HG03342 (cell line): ENCODE results near the gene RBMS3.
A peak's percentile ranks its signal among the peaks of the same experiment; 100 is the strongest.
"Not testable (repeated sequence)": the region's sequence is repeated elsewhere in the genome, so short reads cannot be mapped to it uniquely, and the experiment has no call there.

Experiments used
- ATAC-seq: cut with Tn5 transposase; IDR thresholded peaks from one replicate; pipeline ENCODE4 v1.9.1; 2021; ENCODE audit warnings: mild to moderate bottlenecking, moderate library complexity; ENCODE audit not compliant: unreplicated experiment

RBMS3 gene

GRCh38 chr3:30042274-30042859 lies 761.5 kb downstream of the RBMS3 start:
- ATAC-seq = peak; percentile 77

DNA sequence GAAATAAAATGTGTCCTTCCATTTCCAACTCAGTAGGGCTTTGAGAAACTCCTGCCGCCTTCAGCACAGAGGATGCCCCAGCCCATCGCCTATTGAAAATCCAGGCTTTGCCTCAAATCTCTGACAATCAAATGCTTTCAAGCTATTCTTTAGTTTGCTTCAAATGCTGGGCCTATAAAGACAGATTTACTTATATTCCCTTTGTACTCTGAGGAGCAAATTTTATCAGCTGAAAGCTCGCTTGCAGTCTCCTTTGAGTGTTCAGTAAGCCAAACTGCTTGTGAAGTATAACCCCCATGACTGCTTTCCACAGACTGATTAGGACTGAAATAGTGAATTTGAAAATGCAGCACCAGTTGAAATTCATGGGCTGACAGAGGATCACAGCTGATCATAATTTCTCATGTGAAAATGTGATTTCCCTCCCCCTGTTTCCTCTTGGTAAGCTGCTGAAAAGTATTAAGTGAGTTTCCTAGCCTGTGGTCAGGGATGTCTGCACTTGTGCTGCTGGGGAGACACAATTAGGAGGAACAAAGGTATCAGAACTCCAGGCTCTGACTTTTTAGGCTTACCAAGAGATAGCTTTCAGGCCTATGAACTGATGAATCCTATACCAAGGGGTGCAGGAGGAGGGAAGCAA lies 762.2 kb downstream of the RBMS3 start:
- ATAC-seq = no peak

DNA sequence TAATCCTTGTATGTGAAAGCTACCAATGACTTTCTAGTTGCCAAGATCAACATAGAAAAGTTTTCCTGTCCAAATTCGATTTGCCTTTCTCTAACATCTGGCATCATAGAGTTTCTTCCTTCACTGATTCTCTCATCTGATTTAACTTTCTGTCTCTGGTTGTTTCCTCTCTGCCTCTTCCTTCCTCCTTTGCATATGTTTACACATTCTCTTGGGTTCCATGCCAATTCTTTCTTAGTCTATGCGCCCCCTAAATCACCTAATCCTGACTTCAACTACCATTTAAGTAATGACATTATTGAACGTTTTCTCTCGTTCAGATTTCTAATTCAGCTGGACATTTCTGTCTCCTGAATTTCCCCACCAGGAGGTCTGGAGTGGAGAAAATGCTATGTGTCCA lies 763.6 kb downstream of the RBMS3 start:
- no peak for ATAC-seq

GRCh38 chr3:30048431-30048830 lies 767.6 kb downstream of the RBMS3 start:
- no peak for ATAC-seq

- not testable (repeated sequence) for ATAC-seq
These were observed 769.2 kb downstream of the RBMS3 start for GRCh38 chr3:30050116-30050515.

- ATAC-seq = no peak
These were observed 778.4 kb downstream of the RBMS3 start for GRCh38 chr3:30059240-30059639.
